Panc1 (cell line): ENCODE results near the gene ERO1A. TPM values are rescaled to one million over a fixed set of nuclear protein-coding genes. Genes with fewer than 3 reads are reported as not detected.

ENCODE experiments used
- ATAC-seq: fragments of 200-7000 bp; cut with Tn5 transposase; 2 replicates; pipeline ENCODE4 v1.9.1; 2020; ENCODE audit warnings: mild to moderate bottlenecking, moderate library complexity
- BruUV-seq: library from RNA; stranded (reverse); fragments of 400-500 nt; replicated peaks from 2 replicates; lab custom pipeline; 2021; lab: Mats Ljungman, UMichigan
- CTCF ChIA-PET: fragments of 300-600 bp; sonication (Branson Sonifier 250); formaldehyde crosslinking; loops from one replicate; lab custom pipeline; 2022; ENCODE audit warnings: antibody characterized with exemption; lab: Charles Lee
- POLR2A ChIA-PET: fragments of 300-600 bp; sonication (Branson Sonifier 250); formaldehyde crosslinking; loops from one replicate; lab custom pipeline; 2022; ENCODE audit warnings: antibody characterized with exemption; lab: Charles Lee
- DNase-seq: peaks from one replicate; pipeline ENCODE4 v3.0.0-alpha.2; 2010; ENCODE audit warnings: low read depth, low spot score
- H3K27ac ChIP-seq: 2 replicates; pipeline ENCODE4 v1.5.1; 2011; ENCODE audit warnings: mild to moderate bottlenecking, low read length, inconsistent platforms
- H3K27me3 ChIP-seq: fragments of 200-500 bp; sonication (Bioruptor generic); 2 replicates; pipeline ENCODE4 v1.6.0; 2014; ENCODE audit warnings: low read length, inconsistent platforms; ENCODE audit not compliant: control insufficient read depth, insufficient read depth
- H3K36me3 ChIP-seq: fragments of 200-500 bp; sonication (Bioruptor generic); 2 replicates; pipeline ENCODE4 v1.5.1; 2014; ENCODE audit warnings: inconsistent platforms, mild to moderate bottlenecking, low read length, moderate library complexity; ENCODE audit not compliant: control insufficient read depth, insufficient read depth
- H3K4me1 ChIP-seq: 2 replicates; pipeline ENCODE4 v1.5.1; 2011; ENCODE audit warnings: inconsistent platforms, mild to moderate bottlenecking, low read length, moderate library complexity; ENCODE audit not compliant: control insufficient read depth, insufficient read depth
- H3K4me3 ChIP-seq, 2 experiments: 2 replicates each; pipeline ENCODE4 v1.5.1; 2011 to 2012; ENCODE audit warnings: low read depth in 2 of 2, low read length in 2 of 2, mild to moderate bottlenecking in 2 of 2, inconsistent platforms in 1 of 2, moderate library complexity in 1 of 2
- H3K9me3 ChIP-seq: fragments of 200-500 bp; sonication (Bioruptor generic); 2 replicates; pipeline ENCODE4 v1.5.1; 2014; ENCODE audit warnings: low read depth, mild to moderate bottlenecking, inconsistent platforms, low read length, moderate library complexity; ENCODE audit not compliant: control insufficient read depth, insufficient read depth
- CTCF ChIP-seq: fragments of 450-650 bp; IDR thresholded peaks from 2 replicates; pipeline ENCODE4 v1.5.1; 2017; ENCODE audit warnings: mild to moderate bottlenecking
- POLR2AphosphoS5 ChIP-seq: IDR thresholded peaks from 2 replicates; pipeline ENCODE4 v1.6.1; 2012; ENCODE audit warnings: mild to moderate bottlenecking, low read depth, low read length, moderate library complexity
- REST ChIP-seq, 2 experiments: IDR thresholded peaks; 2 replicates each; pipeline ENCODE4 v1.6.1; 2011 to 2012; ENCODE audit warnings: low read depth in 2 of 2, control low read depth in 1 of 2, low read length in 1 of 2, mild to moderate bottlenecking in 1 of 2, moderate library complexity in 1 of 2; ENCODE audit not compliant: insufficient read depth in 1 of 2
- SIN3A ChIP-seq: IDR thresholded peaks from 2 replicates; pipeline ENCODE4 v1.6.1; 2012; ENCODE audit warnings: low read depth, mild to moderate bottlenecking, low read length, moderate library complexity, borderline replicate concordance; ENCODE audit not compliant: insufficient read depth
- TCF7L2 ChIP-seq: IDR thresholded peaks from 2 replicates; pipeline ENCODE4 v1.6.1; 2011; ENCODE audit warnings: mild to moderate bottlenecking, low read depth, low read length, inconsistent platforms
- in situ Hi-C: cut with HindIII; loops from 2 replicates; pipeline ENCODE4 v1.10.0; 2016; ENCODE audit warnings: low sequenced_read_pairs, low pct_unique_long_range_greater_than_20kb
- intact Hi-C: fragments of 100-400 bp; cut with micrococcal nuclease; formaldehyde crosslinking; loops from one replicate; pipeline ENCODE4 v1.10.0; 2022; ENCODE audit not compliant: unreplicated experiment
- total RNA-seq: library from RNA; stranded (reverse); gene quantifications from one replicate; pipeline ENCODE4 v1.2.1, GENCODE V29; 2021; ENCODE audit not compliant: unreplicated experiment

ERO1A gene
- total RNA-seq, 1 experiment from 2014 or later, result 83.3 TPM

DNA sequence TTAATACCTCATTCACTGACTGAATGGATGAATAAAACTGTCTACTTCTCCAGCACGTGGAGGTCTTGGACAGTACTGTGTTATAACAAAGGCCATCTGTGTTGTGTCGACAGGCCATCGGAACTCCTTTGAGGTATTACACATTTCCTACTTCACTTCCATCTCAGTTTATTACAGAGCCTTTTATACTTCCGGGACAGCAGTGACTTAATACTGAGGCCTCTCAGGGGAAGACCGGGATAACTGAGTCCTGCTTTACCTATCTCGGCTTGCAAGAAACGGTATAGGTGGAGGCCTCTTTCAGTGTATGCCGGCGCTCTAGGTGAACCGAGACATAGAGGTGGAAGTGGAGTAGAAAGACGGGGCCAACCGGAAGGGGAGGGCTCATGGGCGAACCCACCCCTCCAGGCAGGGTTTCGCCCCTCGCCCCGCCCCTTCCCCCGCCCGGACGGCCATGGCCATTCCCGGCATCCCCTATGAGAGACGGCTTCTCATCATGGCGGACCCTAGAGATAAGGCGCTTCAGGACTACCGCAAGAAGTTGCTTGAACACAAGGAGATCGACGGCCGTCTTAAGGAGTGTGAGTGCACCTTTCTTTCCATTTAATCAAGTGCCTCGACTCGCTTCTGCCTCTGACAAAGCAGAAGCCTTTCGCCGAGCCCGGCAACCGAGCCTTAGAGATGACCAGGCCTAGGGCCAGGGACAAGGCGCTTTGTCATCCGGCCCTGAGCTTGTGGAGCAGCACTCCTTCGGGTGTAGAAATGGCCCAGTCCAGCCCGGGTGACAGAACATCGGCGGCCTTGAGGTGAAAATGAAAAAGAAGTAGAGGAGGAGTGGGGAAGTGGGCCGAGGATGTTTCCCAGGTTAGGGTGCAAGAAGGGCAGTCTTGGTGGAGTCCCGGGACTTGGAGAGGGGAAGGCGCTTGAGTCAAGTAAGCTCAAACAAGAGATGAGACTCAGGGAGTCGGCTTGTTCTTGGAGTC is 11.7 kb upstream of the ERO1A start, which contains the start of gene PSMC6:
PSMC6 (plus strand) TSS at position 477 of the 983 bp plus-strand sequence; CDS start at position 497, 20 bp downstream.
- DNase-seq (peak; percentile 67), ATAC-seq (peak; percentile 100)
- intact Hi-C loops (no loop called here), in situ Hi-C loops (no loop called here)
- H3K27me3 ChIP-seq, result no peaks in the 10 kb centered on the region
- no peaks in the 10 kb centered on the region for H3K9me3 ChIP-seq
- POLR2A ChIA-PET, result interaction anchor here (0.5 kb wide), 1 partner anchor 11 kb away, joined by 6 read pairs; no protein-coding TSS in a partner anchor
- peak; percentile 77; the same call in 1 of the 2 replicates for TF ChIP-seq SIN3A
- TF ChIP-seq POLR2AphosphoS5, result peak; percentile 89
- TF ChIP-seq REST (IDR thresholded peaks at IDR 0.05; ENCODE audit: insufficient read depth in 1 of 2, low read depth in 2 of 2, low read length in 1 of 2), result no peak
- TF ChIP-seq CTCF, result no peak
- TF ChIP-seq TCF7L2, result peak; percentile 62
- peak within 1 kb of the TSS; percentile 88 to 96 for H3K4me3 ChIP-seq
- H3K36me3 ChIP-seq, result peaks cover 32% of the 10 kb centered on the region
- BruUV-seq, result no TSS peak
- peak within 1 kb of the TSS; percentile 87 for H3K27ac ChIP-seq
- peaks cover 5% of the 10 kb centered on the region; the same call in 1 of the 2 replicates for H3K4me1 ChIP-seq
- CTCF ChIA-PET, result no interaction called here

GRCh38 chr14:52706286-52706685 is 10.9 kb upstream of the ERO1A start:
- no peak for DNase-seq
- no peak for TF ChIP-seq REST (IDR thresholded peaks at IDR 0.05; ENCODE audit: insufficient read depth in 1 of 2, low read depth in 2 of 2, low read length in 1 of 2)
- no peak for TF ChIP-seq POLR2AphosphoS5
- TF ChIP-seq SIN3A, result no peak
- TSS peak; percentile 96 for BruUV-seq
- Histone ChIP-seq H3K36me3 (peaks cover 27% of the 10 kb centered on the region), H3K27me3 (no peaks in the 10 kb centered on the region), H3K9me3 (no peaks in the 10 kb centered on the region), H3K4me3 (peak overlapping the region; percentile 88 to 96), H3K27ac (peak overlapping the region; percentile 87), H3K4me1 (peaks cover 5% of the 10 kb centered on the region; the same call in 1 of the 2 replicates)
- ChIA-PET CTCF (interaction anchor here (0.7 kb wide), 1 partner anchor 72 kb away, joined by 10 read pairs; no protein-coding TSS in a partner anchor), POLR2A (no interaction called here)
- in situ Hi-C loops, result no loop called here
- ATAC-seq, result no peak
- intact Hi-C loops, result no loop called here
